Measurements from ENCODE around the gene LSM12.
"Not testable (repeated sequence)": the region's sequence is repeated elsewhere in the genome, so short reads cannot be mapped to it uniquely, and the experiment has no call there.

Gene LSM12

DNA sequence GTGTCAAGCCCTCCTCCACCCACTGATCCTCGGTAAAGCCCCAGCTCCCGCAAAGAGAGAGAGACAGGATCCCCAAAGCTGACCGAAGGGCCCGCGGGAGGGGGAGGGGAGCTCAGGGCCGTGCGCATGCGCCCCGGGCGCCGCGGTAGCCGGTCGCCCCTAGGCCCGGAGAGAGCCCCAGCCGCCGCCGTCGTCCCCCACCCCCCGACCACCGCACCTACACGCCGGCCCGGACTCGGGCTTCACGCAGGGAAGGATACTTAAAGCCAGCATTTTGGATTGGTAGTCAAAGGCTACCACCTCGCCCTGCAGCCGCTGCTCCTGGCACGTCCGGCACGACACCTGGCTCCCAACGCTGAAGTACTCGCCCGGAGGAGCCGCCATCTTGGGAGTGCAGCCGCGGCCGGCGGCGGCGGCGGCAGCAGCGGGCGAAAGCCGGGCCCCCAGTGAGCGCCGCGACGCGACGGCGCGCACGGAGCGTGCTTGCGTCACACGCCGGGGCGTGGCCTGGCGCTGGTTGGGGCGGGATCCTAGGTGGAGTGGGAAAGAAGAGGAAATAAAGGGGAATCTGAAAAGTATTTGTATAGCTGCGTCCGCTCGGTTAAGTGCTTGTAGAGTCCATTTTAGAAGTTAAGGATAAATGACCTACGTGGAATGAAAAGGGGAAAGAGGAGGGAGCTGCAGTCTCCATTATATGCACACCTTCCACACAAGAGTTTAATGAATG is at the start of gene LSM12:
TSS of gene LSM12 (minus strand) at position 468 of the 727 bp plus-strand sequence. CDS start at position 384, 84 bp downstream.
- DNase-seq, result peak; percentile 91

- peak; percentile 24 for DNase-seq
Observed at GRCh38 chr17:44115585-44116415, 49.3 kb upstream of the LSM12 start.

DNA sequence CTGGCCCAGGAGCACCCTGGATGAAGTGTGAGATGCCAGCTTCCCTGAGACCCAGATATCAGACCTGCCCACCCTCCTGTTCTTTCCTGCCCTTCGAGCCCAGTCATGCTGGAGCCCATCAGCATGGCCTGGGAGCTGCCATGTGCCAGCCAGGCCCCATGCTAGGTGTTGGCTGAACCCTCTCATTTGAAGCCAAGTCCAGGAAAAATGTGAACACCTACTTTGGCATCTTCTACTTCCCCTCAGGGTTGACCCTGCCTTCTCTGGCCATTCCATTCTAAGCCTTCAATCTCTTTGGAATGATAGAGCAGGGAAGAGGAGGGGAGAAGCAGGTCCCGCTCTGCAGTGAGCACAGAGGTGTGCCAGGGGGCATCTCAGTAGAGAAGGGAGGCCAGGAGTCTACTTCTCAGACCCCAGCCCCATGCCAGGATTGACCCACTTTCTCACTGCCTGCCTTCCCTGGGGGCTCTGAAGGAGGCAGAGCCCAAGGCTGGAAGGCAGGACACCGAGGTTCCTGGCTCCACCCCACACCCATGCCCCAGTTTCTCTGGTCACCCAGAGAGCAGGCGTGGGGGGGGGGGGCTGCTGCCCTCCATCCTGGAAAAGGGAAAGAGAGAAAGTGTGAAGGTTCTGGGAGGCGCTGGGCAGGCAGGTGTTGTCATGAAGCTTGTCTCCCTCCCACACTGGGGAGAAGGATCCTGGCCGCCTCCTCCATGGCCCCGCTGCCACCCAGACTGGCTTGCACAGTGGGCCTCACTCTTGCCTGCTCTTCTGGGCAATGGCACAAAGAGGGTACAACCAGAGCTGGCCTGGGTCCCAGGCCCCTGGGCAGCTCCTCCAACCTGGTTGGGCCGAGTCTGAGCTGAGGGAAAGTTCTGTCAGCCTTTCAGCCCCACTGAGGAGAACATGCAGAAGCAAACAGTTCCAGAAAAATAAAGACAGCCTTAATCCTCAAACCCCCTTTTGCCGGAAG is 47.7 kb upstream of the LSM12 start:
- no peak for DNase-seq

DNA sequence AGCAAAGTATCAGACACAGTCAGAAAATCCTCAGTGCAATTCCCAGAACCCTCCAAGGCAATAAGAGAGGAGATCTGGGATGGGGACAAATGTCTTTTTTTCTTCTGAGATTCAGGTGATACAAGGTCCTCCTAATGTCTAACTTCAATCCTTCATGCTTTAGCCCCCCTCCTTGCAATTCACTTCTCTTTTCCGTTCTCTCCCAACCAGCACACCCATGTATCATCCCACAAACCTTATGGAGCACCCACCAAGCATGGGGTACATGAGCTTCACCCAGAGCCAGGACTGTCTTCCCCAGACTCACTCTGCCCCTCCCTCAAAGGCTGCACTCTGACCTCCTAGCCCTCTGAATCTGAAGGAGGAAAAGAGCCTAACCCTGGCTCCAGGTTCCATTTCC is 46.9 kb upstream of the LSM12 start:
- DNase-seq, result no peak

DNA sequence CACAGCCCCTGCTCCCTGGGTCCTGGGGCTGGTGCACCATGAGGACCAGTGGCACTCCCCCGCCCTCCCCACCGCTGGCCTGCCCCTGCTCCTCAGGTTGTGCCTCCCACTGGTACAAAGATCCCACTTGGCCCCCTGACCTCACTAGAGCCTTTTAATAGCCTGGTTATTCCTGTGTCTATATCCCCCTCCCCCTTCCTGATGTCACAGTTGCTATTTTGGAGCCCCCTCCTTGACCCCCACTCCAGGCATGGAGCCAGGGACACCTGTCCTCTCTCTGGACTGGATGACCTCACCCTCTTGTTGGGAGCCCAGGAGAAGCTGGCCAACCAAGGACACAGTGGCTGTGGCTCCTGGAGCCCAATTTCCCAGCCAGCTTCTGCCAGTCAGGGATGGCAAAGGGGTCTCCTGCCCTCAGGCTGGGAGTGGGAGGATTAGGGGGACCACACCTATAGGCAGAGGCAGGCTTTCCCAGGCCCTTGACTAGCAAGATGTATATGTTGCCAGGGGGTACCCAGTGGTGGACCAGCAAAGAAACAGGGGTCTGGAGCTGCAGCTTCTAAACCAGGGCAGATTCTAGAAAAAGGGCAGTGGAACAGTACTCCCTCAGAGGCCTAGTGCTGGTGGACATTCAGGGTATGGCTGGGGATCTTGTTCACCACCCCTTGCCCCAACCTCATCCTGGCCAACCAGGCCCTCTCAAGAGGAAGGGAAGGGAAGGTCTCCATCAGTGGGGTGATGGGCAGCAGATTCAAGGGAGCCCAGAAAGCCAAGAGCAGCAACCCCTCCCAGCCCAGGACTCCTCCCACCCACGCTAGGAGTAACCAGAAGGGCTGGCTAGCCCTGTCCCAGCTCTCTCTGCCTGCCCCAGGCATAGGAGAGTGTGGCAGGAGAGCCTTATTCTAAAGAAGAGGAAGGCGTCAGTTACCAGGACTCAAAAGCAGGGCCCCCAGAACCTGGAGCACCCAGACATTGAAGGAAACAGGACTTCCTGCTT is 46.1 kb upstream of the LSM12 start:
- DNase-seq, result no peak

DNA sequence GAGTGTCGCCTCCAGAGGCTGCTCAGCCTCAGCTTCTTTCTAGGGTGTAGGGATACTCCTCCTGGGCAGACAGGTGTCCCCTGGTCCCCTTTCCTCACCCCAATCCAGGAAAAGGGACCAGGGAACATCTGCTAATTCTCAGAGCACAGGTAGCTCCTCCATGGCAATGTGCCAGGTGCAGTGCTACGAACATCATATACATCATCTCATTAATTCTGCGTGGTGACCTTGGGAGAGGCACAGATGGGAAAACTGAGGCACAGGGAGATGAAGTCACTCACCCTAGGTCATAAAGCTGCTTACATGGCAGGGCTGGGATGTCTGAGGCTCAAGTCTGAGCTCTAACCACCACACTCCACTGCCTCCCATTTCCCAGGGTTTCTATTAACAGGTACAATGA is 45.3 kb upstream of the LSM12 start:
- no peak for DNase-seq

- DNase-seq, result peak; percentile 53
Observed at GRCh38 chr17:44110823-44111633, 44.6 kb upstream of the LSM12 start.

GRCh38 chr17:44110011-44110686 is 43.7 kb upstream of the LSM12 start:
- DNase-seq, result no peak

- DNase-seq, result no peak
Observed at GRCh38 chr17:44109312-44109630, 42.8 kb upstream of the LSM12 start.

GRCh38 chr17:44108440-44109311 is 42.2 kb upstream of the LSM12 start:
- no peak for DNase-seq

DNA sequence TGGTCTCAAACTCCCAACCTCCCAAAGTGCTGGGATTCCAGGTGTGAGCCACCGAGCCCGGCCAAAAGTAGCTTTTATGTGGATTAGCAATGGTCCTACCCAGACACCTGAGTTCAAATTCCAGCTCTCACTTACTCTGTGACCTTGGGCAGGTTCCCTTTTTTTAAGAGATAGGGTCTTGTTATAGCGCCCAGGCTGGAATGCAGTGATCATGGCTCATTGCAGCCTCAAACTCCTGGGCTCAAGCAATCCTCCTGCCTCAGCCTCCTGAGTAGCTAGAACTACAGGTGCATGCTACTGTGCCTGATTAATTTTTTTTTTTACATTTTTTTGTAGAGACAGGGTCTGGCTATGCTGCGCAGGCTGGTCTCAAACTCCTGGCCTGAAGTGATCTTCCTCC is 40.3 kb upstream of the LSM12 start:
- DNase-seq, result no peak

DNA sequence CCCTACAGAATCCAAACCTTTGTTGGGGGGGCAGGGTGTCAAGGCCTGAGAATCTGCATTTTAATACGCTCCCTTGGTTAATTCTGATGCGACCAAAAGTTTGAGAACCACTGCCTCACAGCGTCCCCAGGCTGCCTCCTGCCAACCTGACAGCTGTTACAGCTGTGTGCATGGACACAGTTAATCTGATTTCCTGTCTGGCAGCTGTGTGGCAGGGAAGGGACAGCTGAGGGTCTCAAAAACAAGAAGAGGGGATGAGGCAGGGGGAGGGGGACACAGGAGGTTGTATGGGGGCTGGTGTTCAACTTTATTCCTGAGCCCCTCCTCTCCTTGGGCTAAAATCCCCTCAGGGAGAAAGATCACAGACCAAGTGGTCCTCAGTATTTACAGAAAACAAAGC is 39.5 kb upstream of the LSM12 start:
- no peak for DNase-seq

- DNase-seq, result no peak
Observed at GRCh38 chr17:44105483-44105882, 39.0 kb upstream of the LSM12 start.

- DNase-seq, result no peak
Observed at GRCh38 chr17:44102849-44103622, 36.6 kb upstream of the LSM12 start.

GRCh38 chr17:44101858-44102257 is 35.4 kb upstream of the LSM12 start:
- DNase-seq, result not testable (repeated sequence)

- no peak for DNase-seq
Observed at GRCh38 chr17:44097110-44097958, 30.9 kb upstream of the LSM12 start.
